DMS 273 treated with DMSO at 0.1 percent for 48 hours (cell line): ENCODE data around the gene OR8G5.

Experiments used
- DNase-seq: peaks from one replicate; lab custom pipeline; 2025; lab: John Stamatoyannopoulos, UW

Gene OR8G5

GRCh38 chr11:124285610-124286344, 29.6 kb downstream of the OR8G5 start:
- DNase-seq, result no peak

- DNase-seq, result no peak
Observed at GRCh38 chr11:124294687-124295086, 38.5 kb downstream of the OR8G5 start.

- DNase-seq, result no peak
Observed at GRCh38 chr11:124296016-124296415, 39.8 kb downstream of the OR8G5 start.

GRCh38 chr11:124297921-124298320, 41.7 kb downstream of the OR8G5 start:
- no peak for DNase-seq

- no peak for DNase-seq
Observed at GRCh38 chr11:124301548-124301947, 45.4 kb downstream of the OR8G5 start.

- DNase-seq, result no peak
Observed at GRCh38 chr11:124302347-124303125, 46.4 kb downstream of the OR8G5 start.

- no peak for DNase-seq
Observed at GRCh38 chr11:124307093-124307492, 50.9 kb downstream of the OR8G5 start.

- DNase-seq, result no peak
Observed at GRCh38 chr11:124310721-124311120, 54.5 kb downstream of the OR8G5 start.

GRCh38 chr11:124311269-124311668, 55.1 kb downstream of the OR8G5 start:
- no peak for DNase-seq

GRCh38 chr11:124311670-124312069, 55.5 kb downstream of the OR8G5 start:
- DNase-seq, result no peak

GRCh38 chr11:124313131-124313530, 57.0 kb downstream of the OR8G5 start:
- DNase-seq, result no peak

GRCh38 chr11:124313849-124314248, 57.7 kb downstream of the OR8G5 start, which contains the start of gene OR8D1:
OR8D1 (minus strand) TSS chr11:124313949; CDS start chr11:124310766, 3,183 bp downstream.
- DNase-seq, result no peak

- DNase-seq, result no peak
Observed at GRCh38 chr11:124315052-124315451, 58.9 kb downstream of the OR8G5 start.
